CD14-positive monocyte (primary cell): ENCODE measurements around the gene CCDC149. TPM values are rescaled to one million over a fixed set of nuclear protein-coding genes. Genes with fewer than 3 reads are reported as not detected.

Experiments used
- DNase-seq, 3 donors: peaks; one replicate each; pipeline ENCODE4 v3.0.0-alpha.2; 2011 to 2022
- H2AFZ ChIP-seq: 2 replicates; pipeline ENCODE4 v1.6.0; 2012; ENCODE audit warnings: mild to moderate bottlenecking, low read depth, low read length, inconsistent platforms; ENCODE audit not compliant: insufficient read depth, poor library complexity, severe bottlenecking
- H3K27ac ChIP-seq, 2 donors: 1 replicate in 1 of 2; 2 replicates in 1 of 2; pipeline ENCODE4 v1.5.1; 2012 to 2013; ENCODE audit warnings: low read length in 2 of 2, control low read depth in 1 of 2, inconsistent platforms in 1 of 2, low read depth in 1 of 2, mild to moderate bottlenecking in 1 of 2
- H3K27me3 ChIP-seq, 2 donors: one replicate each; pipeline versions ENCODE4 v1.6.0 to v1.6.1; 2011 to 2013; ENCODE audit warnings: low read length in 2 of 2; ENCODE audit not compliant: control insufficient read depth in 2 of 2, insufficient read depth in 2 of 2
- H3K36me3 ChIP-seq, 2 donors: replicated peaks in 1 of 2; 1 replicate in 1 of 2; 2 replicates in 1 of 2; pipeline versions ENCODE4 v1.5.1 to v1.6.1; 2012 to 2013; ENCODE audit warnings: low read length in 2 of 2, control low read depth in 1 of 2, inconsistent platforms in 1 of 2, mild to moderate bottlenecking in 1 of 2; ENCODE audit not compliant: insufficient read depth in 2 of 2, control insufficient read depth in 1 of 2
- H3K4me1 ChIP-seq, 2 donors: 1 replicate in 1 of 2; 2 replicates in 1 of 2; pipeline versions ENCODE4 v1.5.1 to v1.6.1; 2012 to 2013; ENCODE audit warnings: low read length in 2 of 2, control low read depth in 1 of 2, inconsistent platforms in 1 of 2, mild to moderate bottlenecking in 1 of 2, moderate library complexity in 1 of 2; ENCODE audit not compliant: insufficient read depth in 2 of 2, control insufficient read depth in 1 of 2
- H3K4me2 ChIP-seq: replicated peaks from 2 replicates; pipeline ENCODE3; 2012; ENCODE audit warnings: low read length, moderate library complexity, mild to moderate bottlenecking; ENCODE audit not compliant: poor library complexity, severe bottlenecking; ENCODE audit errors: extremely low read depth
- H3K4me3 ChIP-seq, 3 experiments: fragments of 200-600 bp in 1 of 3; sonication (generic) in 1 of 3; replicated peaks in 1 of 3; 1 replicate in 2 of 3; 2 replicates in 1 of 3; pipeline ENCODE4 v1.5.1; 2011 to 2013; ENCODE audit warnings: low read length in 3 of 3, mild to moderate bottlenecking in 3 of 3, control low read depth in 2 of 3, low read depth in 2 of 3, inconsistent platforms in 1 of 3, moderate library complexity in 1 of 3
- H3K79me2 ChIP-seq: 2 replicates; pipeline ENCODE4 v1.6.0; 2012; ENCODE audit warnings: mild to moderate bottlenecking, control low read depth, inconsistent platforms, low read length, moderate library complexity; ENCODE audit not compliant: insufficient read depth
- H3K9ac ChIP-seq: 2 replicates; pipeline ENCODE4 v1.6.0; 2017; ENCODE audit warnings: low read length, mild to moderate bottlenecking; ENCODE audit not compliant: insufficient read depth, poor library complexity, severe bottlenecking
- H3K9me3 ChIP-seq, 2 donors: replicated peaks in 1 of 2; 1 replicate in 1 of 2; 2 replicates in 1 of 2; pipeline versions ENCODE4 v1.5.1 to v1.6.1; 2012 to 2013; ENCODE audit warnings: low read length in 2 of 2, control low read depth in 1 of 2; ENCODE audit not compliant: control insufficient read depth in 1 of 2, insufficient read depth in 1 of 2
- H4K20me1 ChIP-seq: 2 replicates; pipeline ENCODE4 v1.6.0; 2012; ENCODE audit warnings: mild to moderate bottlenecking, low read length, control low read depth, moderate library complexity; ENCODE audit not compliant: insufficient read depth
- H3K27ac Mint-ChIP-seq, 7 donors: one replicate each; pipeline ENCODE4 v1.8.0; 2020; ENCODE audit warnings: mild to moderate bottlenecking in 7 of 7, mixed read lengths in 7 of 7, moderate library complexity in 6 of 7, inconsistent platforms in 2 of 7
- H3K27me3 Mint-ChIP-seq, 3 donors: one replicate each; pipeline ENCODE4 v1.8.0; 2021 to 2022; ENCODE audit warnings: low read depth in 3 of 3, mild to moderate bottlenecking in 3 of 3, mixed read lengths in 3 of 3, moderate library complexity in 3 of 3, inconsistent platforms in 1 of 3
- H3K36me3 Mint-ChIP-seq, 2 donors: one replicate each; pipeline ENCODE4 v1.8.0; 2020; ENCODE audit warnings: mixed read lengths in 2 of 2, inconsistent platforms in 1 of 2, mild to moderate bottlenecking in 1 of 2
- H3K4me1 Mint-ChIP-seq: one replicate; pipeline ENCODE4 v1.8.0; 2020; ENCODE audit warnings: mild to moderate bottlenecking, mixed read lengths
- H3K4me3 Mint-ChIP-seq, 2 donors: one replicate each; pipeline ENCODE4 v1.8.0; 2020; ENCODE audit warnings: mild to moderate bottlenecking in 2 of 2, mixed read lengths in 2 of 2, moderate library complexity in 1 of 2
- H3K9me3 Mint-ChIP-seq, 7 donors: one replicate each; pipeline ENCODE4 v1.8.0; 2020 to 2022; ENCODE audit warnings: mixed read lengths in 7 of 7, mild to moderate bottlenecking in 6 of 7, moderate library complexity in 6 of 7, inconsistent platforms in 2 of 7
- WGBS: methylation state at CpG from one replicate; pipeline ENCODE4 v1.1.5; 2013; ENCODE audit warnings: missing lambda C conversion rate; ENCODE audit not compliant: insufficient coverage; 5-methylcytosine and 5-hydroxymethylcytosine counted together
- intact Hi-C, 2 donors: fragments of 100-400 bp; cut with micrococcal nuclease; formaldehyde crosslinking; loops; one replicate each; pipeline versions ENCODE4 v1.15.0 to v1.15.1; 2023
- polyA plus RNA-seq, 3 donors: library from polyadenylated mRNA; depleted of rRNA in 1 of 3; unstranded in 2 of 3; stranded (reverse) in 1 of 3; fragments of 300-500 nt in 2 of 3; fragments of >200 nt in 1 of 3; fragmentation: Illumina TruSeq in 2 of 3; gene quantifications; 1 replicate in 2 of 3; 2 replicates in 1 of 3; pipeline ENCODE4 v1.2.3, GENCODE V29; 2012 to 2021
- TF ChIP-seq, protein P1 (sequence below): fragments of 200-600 bp; IDR thresholded peaks from one replicate; pipeline ENCODE4 v1.8.0; 2022; ENCODE audit warnings: antibody characterized with exemption, mild to moderate bottlenecking

The CCDC149 gene
- polyA plus RNA-seq, 3 donors, result 5.5 to 15.8 (median 14.9) TPM

DNA sequence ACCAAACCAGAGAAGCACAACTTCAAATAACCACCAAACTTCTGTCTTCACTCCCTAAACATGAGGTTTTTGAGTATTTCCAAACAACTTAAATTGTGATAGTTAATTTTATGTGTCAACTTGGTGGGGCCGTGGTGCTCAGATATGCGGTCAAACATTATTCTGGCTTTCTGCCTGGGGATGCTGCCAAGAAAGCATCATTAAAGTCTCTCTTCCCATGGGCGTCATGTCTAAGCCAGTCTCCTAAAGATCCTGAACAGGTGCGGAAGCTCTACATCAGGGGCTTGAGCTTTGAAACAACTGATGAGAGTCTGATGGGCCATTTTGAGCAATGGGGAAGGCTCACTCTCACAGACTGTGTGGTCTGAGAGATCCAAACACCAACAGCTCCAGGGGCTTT, 141.6 kb downstream of the CCDC149 start:
- no peak overlapping the region for H3K27ac ChIP-seq
- H3K4me1 ChIP-seq, result peaks cover 3 to 7% of the 10 kb centered on the region in 2 donors
- Mint-ChIP-seq H3K4me3 (no peak overlapping the region), H3K4me1 (peaks cover 9% of the 10 kb centered on the region), H3K27ac (no peak overlapping the region), H3K36me3 (no peaks in the 10 kb centered on the region), H3K9me3 (peaks cover 0 to 4% (median 0%) of the 10 kb centered on the region in 7 donors), H3K27me3 (peaks cover 2 to 8% (median 3%) of the 10 kb centered on the region in 3 donors)
- peaks cover 0 to 2% of the 10 kb centered on the region in 2 donors for H3K27me3 ChIP-seq
- DNase-seq, result no peak
- H2AFZ ChIP-seq, result no peak overlapping the region
- no peak overlapping the region for H3K9ac ChIP-seq
- H3K4me2 ChIP-seq, result no peak overlapping the region
- TF ChIP-seq, protein P1, sequence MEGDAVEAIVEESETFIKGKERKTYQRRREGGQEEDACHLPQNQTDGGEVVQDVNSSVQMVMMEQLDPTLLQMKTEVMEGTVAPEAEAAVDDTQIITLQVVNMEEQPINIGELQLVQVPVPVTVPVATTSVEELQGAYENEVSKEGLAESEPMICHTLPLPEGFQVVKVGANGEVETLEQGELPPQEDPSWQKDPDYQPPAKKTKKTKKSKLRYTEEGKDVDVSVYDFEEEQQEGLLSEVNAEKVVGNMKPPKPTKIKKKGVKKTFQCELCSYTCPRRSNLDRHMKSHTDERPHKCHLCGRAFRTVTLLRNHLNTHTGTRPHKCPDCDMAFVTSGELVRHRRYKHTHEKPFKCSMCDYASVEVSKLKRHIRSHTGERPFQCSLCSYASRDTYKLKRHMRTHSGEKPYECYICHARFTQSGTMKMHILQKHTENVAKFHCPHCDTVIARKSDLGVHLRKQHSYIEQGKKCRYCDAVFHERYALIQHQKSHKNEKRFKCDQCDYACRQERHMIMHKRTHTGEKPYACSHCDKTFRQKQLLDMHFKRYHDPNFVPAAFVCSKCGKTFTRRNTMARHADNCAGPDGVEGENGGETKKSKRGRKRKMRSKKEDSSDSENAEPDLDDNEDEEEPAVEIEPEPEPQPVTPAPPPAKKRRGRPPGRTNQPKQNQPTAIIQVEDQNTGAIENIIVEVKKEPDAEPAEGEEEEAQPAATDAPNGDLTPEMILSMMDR, result no peak
- H3K36me3 ChIP-seq, result no peaks in the 10 kb centered on the region
- H4K20me1 ChIP-seq, result no peaks in the 10 kb centered on the region
- no peaks in the 10 kb centered on the region for H3K9me3 ChIP-seq
- no peaks in the 10 kb centered on the region for H3K79me2 ChIP-seq
- 100% methylated on average over 3 of the region's 4 CpGs for WGBS
- no peak overlapping the region for H3K4me3 ChIP-seq
- intact Hi-C loops, result no loop called here

DNA sequence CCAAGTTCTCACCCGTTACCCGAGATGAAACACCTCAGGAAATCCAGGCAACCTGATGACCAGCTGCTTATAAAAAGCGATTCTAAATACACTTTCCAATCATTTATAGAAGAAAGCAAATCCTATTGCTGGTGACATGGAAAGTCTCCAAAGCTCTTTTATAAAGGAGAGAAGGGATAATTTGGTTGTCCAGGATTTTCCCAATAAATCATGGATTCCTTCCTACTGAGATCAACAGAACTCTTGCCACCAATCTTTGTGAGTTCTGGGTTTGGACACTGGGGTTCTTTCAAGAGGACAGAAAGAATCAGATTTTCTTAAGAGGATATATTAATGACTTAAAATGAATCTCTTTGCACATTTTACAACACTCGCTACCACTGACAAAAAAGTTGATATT, 142.2 kb downstream of the CCDC149 start:
- peaks cover 3 to 7% of the 10 kb centered on the region in 2 donors for H3K4me1 ChIP-seq
- no peak overlapping the region for H3K27ac Mint-ChIP-seq
- peaks cover 9% of the 10 kb centered on the region for H3K4me1 Mint-ChIP-seq
- no peaks in the 10 kb centered on the region for H3K9me3 ChIP-seq
- H3K27me3 ChIP-seq, result peaks cover 0 to 2% of the 10 kb centered on the region in 2 donors
- H3K27me3 Mint-ChIP-seq, result peaks cover 2 to 3% (median 3%) of the 10 kb centered on the region in 3 donors
- H3K36me3 Mint-ChIP-seq, result no peaks in the 10 kb centered on the region
- H3K79me2 ChIP-seq, result no peaks in the 10 kb centered on the region
- H3K4me2 ChIP-seq, result no peak overlapping the region
- no peak for DNase-seq
- TF ChIP-seq, protein P1, result no peak
- H3K27ac ChIP-seq, result no peak overlapping the region
- H2AFZ ChIP-seq, result no peak overlapping the region
- peaks cover 0 to 4% (median 0%) of the 10 kb centered on the region in 7 donors for H3K9me3 Mint-ChIP-seq
- no CpG with 5 or more reads among the region's 4 CpGs for WGBS
- no peak overlapping the region for H3K4me3 ChIP-seq
- intact Hi-C loops, result no loop called here
- H3K9ac ChIP-seq, result no peak overlapping the region
- H3K4me3 Mint-ChIP-seq, result no peak overlapping the region
- no peaks in the 10 kb centered on the region for H3K36me3 ChIP-seq
- no peaks in the 10 kb centered on the region for H4K20me1 ChIP-seq
